Measurements from ENCODE around the gene BHLHE41. TPM values are rescaled to one million over a fixed set of nuclear protein-coding genes. Genes with fewer than 3 reads are reported as not detected.

The BHLHE41 gene
- total and polyA plus RNA-seq, 2 of the 8 experiments (the other 6 are each of a cell fraction or from before 2014, with no cell fraction given): 1.1 to 3.4 TPM

DNA sequence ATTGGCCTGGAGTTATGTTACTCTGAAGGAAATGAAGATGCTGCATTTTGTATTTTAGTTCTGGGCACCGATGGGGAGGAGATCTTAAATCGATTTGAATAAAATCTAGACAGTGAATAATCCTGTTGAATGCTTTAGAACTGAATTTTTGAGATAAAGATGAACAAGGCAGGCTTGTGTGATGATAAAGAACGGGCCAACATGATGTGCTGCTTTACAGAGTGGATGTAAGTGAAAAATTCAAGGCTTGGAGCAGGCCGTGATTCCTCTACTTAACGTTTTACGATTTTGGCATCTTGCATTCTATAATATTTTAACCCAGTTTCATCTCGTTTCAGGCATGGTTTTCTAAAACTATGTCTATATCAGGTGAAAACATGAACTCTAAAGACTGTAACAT, 23.5 kb upstream of the BHLHE41 start:
- Histone ChIP-seq H3K4me3 (ENCODE audit: extremely low read depth in 1 of 4, insufficient read depth in 2 of 4, low read depth in 3 of 4, low read length in 4 of 4) (no peak overlapping the region), H3K4me2 (ENCODE audit: insufficient read depth in 1 of 2, low read depth in 2 of 2, low read length in 2 of 2) (no peak overlapping the region), H2BK15ac (ENCODE audit: low read length) (no peak overlapping the region), H3K56ac (replicated peaks; ENCODE audit: insufficient read length, low read depth, low read length) (no peak overlapping the region), H2BK5ac (ENCODE audit: low read depth, low read length) (no peak overlapping the region), H3K9me3 (ENCODE audit: insufficient read depth in 2 of 2, low read depth in 1 of 2, low read length in 1 of 2) (no peaks in the 10 kb centered on the region), H3K36me3 (ENCODE audit: control insufficient read depth in 2 of 4, insufficient read depth in 4 of 4, low read length in 3 of 4) (no peaks in the 10 kb centered on the region), H3K23me2 (ENCODE audit: low read depth, low read length) (no peaks in the 10 kb centered on the region), H2AFZ (ENCODE audit: low read length) (no peak overlapping the region), H2BK20ac (ENCODE audit: low read length) (no peak overlapping the region), H3K79me1 (ENCODE audit: low read depth, low read length) (no peaks in the 10 kb centered on the region), H4K5ac (ENCODE audit: insufficient read length, low read depth, low read length) (no peak overlapping the region), H3K14ac (ENCODE audit: insufficient read length) (no peak overlapping the region), H3K27me3 (replicated peaks in 1 of 4; ENCODE audit: control insufficient read depth in 3 of 4, extremely low read depth in 1 of 4, insufficient read depth in 3 of 4, low read length in 3 of 4) (no peaks in the 10 kb centered on the region), H3K4me1 (replicated peaks in 1 of 4; ENCODE audit: control insufficient read depth in 3 of 4, insufficient read depth in 4 of 4, low read length in 3 of 4) (no peaks in the 10 kb centered on the region), H3K79me2 (ENCODE audit: control insufficient read depth in 1 of 2, insufficient read depth in 2 of 2, low read length in 2 of 2) (no peaks in the 10 kb centered on the region), H4K8ac (ENCODE audit: extremely low read depth, insufficient read depth, low read length) (no peak overlapping the region), H2BK120ac (replicated peaks; ENCODE audit: low read depth, low read length) (no peak overlapping the region), H4K91ac (replicated peaks; ENCODE audit: insufficient read length, low read length) (no peak overlapping the region), H3K4ac (replicated peaks; ENCODE audit: insufficient read length, low read depth, low read length) (no peak overlapping the region), H2BK12ac (ENCODE audit: low read depth, low read length) (no peak overlapping the region), H2AK5ac (ENCODE audit: low read depth, low read length) (no peak overlapping the region), H3K23ac (ENCODE audit: insufficient read length) (no peak overlapping the region), H4K20me1 (replicated peaks in 1 of 2; ENCODE audit: control insufficient read depth in 1 of 2, insufficient read depth in 2 of 2, low read length in 2 of 2) (no peaks in the 10 kb centered on the region), H3K9ac (replicated peaks in 1 of 4; ENCODE audit: extremely low read depth in 1 of 4, low read depth in 3 of 4, low read length in 3 of 4) (no peak overlapping the region), H3K18ac (ENCODE audit: extremely low read depth, low read length) (no peak overlapping the region), H3K27ac (ENCODE audit: low read depth, low read length) (no peak overlapping the region)
- ChIA-PET POLR2A (ENCODE audit: partially characterized antibody) (no interaction called here), CTCF (ENCODE audit: partially characterized antibody) (interaction anchor here (0.7 to 1.5 kb wide), 2 partner anchors 10 to 831 kb away, joined by 3 to 4 read pairs; no protein-coding TSS in a partner anchor)
- FAIRE-seq: no peak
- no peak for TF ChIP-seq SP1 (IDR thresholded peaks at IDR 0.05; ENCODE audit: low read depth, low read length)
- no peak for TF ChIP-seq FOSL1 (IDR thresholded peaks at IDR 0.05; ENCODE audit: insufficient read depth, low read depth, low read length)
- no peak for TF ChIP-seq RAD21 (IDR thresholded peaks at IDR 0.05 in 1 of 2, conservative IDR thresholded peaks at IDR 0.05 in 1 of 2; ENCODE audit: low read depth in 2 of 2, low read length in 2 of 2)
- no peak for TF ChIP-seq SP2 (IDR thresholded peaks at IDR 0.05; ENCODE audit: low read length)
- no peak for TF ChIP-seq NRF1 (IDR thresholded peaks at IDR 0.05; ENCODE audit: low read depth, low read length)
- TF ChIP-seq CHD1 (IDR thresholded peaks at IDR 0.05; ENCODE audit: low read depth, low read length): no peak
- TF ChIP-seq JUND (IDR thresholded peaks at IDR 0.05; ENCODE audit: low read length): no peak
- no peak for TF ChIP-seq EP300 (IDR thresholded peaks at IDR 0.05; ENCODE audit: borderline replicate concordance in 1 of 2, low read depth in 2 of 2, low read length in 2 of 2)
- no peak for TF ChIP-seq SIN3A (conservative IDR thresholded peaks at IDR 0.05 in 1 of 2, IDR thresholded peaks at IDR 0.05 in 1 of 2; ENCODE audit: low read depth in 1 of 2, low read length in 2 of 2)
- TF ChIP-seq SP4 (IDR thresholded peaks at IDR 0.05; ENCODE audit: low read length): no peak
- no peak for TF ChIP-seq TAF1 (IDR thresholded peaks at IDR 0.05; ENCODE audit: low read depth, low read length)
- TF ChIP-seq CTBP2 (IDR thresholded peaks at IDR 0.05; ENCODE audit: borderline replicate concordance, insufficient read depth, insufficient read length, low read length): no peak
- DNase-seq (ENCODE audit: low read depth in 1 of 2, low spot score in 2 of 2): no peak
- WGBS, 2 experiments (ENCODE audit: extremely low coverage in 1 of 2, insufficient coverage in 1 of 2, insufficient read length in 1 of 2, insufficient replicate concordance in 2 of 2, low coverage in 1 of 2, low lambda C conversion rate in 2 of 2, missing lambda C conversion rate in 1 of 2): 89% methylated on average over 7 of the region's 7 CpGs; no CpG with 5 or more reads in 1 of the 2 experiments

All from H1 (cell line).